ENCODE data around the gene DPYSL4. TPM values are rescaled to one million over a fixed set of nuclear protein-coding genes. Genes with fewer than 3 reads are reported as not detected.
"Not testable (repeated sequence)": the region's sequence is repeated elsewhere in the genome, so short reads cannot be mapped to it uniquely, and the experiment has no call there.

DPYSL4 gene
- total RNA-seq, 1 donor from 2014 or later = 17.7 TPM

DNA sequence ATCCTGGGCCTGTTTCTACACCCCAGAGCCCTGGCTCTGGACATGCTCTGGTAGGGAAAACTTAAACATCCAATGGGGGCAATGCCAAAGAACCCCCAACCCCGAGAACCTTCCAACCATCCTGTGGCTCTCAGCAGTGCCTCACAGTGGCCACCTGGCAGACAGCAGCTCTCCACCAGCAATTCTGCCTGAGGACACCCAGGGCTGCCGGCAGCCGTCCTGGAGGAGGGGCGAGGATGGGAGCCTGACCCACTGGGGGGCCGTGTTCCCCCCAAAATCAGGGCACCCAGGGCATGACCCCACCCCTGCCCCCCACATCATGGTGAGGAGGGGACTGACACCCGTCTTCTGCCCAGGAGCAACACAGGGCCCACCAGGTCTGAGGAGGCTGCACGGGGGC lies 32.7 kb downstream of the DPYSL4 start:
- peaks cover 5% of the 10 kb centered on the region for H3K27me3 Mint-ChIP-seq (ENCODE audit: insufficient read depth, low read depth)
- H3K27ac Mint-ChIP-seq = no peak overlapping the region
- Histone ChIP-seq H3K4me3 (no peak overlapping the region), H3K36me3 (no peaks in the 10 kb centered on the region), H3K9me3 (ENCODE audit: low read depth) (peaks cover 6% of the 10 kb centered on the region), H3K4me1 (no peaks in the 10 kb centered on the region), H3K27me3 (no peaks in the 10 kb centered on the region), H3K9ac (no peak overlapping the region), H3K4me2 (no peak overlapping the region), H3K79me2 (ENCODE audit: low read depth) (no peaks in the 10 kb centered on the region), H2AFZ (replicated peaks) (no peak overlapping the region), H3K27ac (no peak overlapping the region), H3F3A (ENCODE audit: low read depth) (no peaks in the 10 kb centered on the region), H4K20me1 (ENCODE audit: low read depth) (no peaks in the 10 kb centered on the region)
- H3K36me3 Mint-ChIP-seq = peaks cover 5% of the 10 kb centered on the region
- H3K4me3 Mint-ChIP-seq = no peak overlapping the region
- TF ChIP-seq EZH2phosphoT487 (IDR thresholded peaks at IDR 0.05) = no peak
- TF ChIP-seq, protein P1, sequence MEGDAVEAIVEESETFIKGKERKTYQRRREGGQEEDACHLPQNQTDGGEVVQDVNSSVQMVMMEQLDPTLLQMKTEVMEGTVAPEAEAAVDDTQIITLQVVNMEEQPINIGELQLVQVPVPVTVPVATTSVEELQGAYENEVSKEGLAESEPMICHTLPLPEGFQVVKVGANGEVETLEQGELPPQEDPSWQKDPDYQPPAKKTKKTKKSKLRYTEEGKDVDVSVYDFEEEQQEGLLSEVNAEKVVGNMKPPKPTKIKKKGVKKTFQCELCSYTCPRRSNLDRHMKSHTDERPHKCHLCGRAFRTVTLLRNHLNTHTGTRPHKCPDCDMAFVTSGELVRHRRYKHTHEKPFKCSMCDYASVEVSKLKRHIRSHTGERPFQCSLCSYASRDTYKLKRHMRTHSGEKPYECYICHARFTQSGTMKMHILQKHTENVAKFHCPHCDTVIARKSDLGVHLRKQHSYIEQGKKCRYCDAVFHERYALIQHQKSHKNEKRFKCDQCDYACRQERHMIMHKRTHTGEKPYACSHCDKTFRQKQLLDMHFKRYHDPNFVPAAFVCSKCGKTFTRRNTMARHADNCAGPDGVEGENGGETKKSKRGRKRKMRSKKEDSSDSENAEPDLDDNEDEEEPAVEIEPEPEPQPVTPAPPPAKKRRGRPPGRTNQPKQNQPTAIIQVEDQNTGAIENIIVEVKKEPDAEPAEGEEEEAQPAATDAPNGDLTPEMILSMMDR (IDR thresholded peaks at IDR 0.05) = peak; percentile 14
- TF ChIP-seq EZH2 (IDR thresholded peaks at IDR 0.05) = no peak
- no peak for DNase-seq (ENCODE audit: low spot score)
- H3K9me3 Mint-ChIP-seq = peaks cover 36% of the 10 kb centered on the region
- H3K4me1 Mint-ChIP-seq = peaks cover 2% of the 10 kb centered on the region

DNA sequence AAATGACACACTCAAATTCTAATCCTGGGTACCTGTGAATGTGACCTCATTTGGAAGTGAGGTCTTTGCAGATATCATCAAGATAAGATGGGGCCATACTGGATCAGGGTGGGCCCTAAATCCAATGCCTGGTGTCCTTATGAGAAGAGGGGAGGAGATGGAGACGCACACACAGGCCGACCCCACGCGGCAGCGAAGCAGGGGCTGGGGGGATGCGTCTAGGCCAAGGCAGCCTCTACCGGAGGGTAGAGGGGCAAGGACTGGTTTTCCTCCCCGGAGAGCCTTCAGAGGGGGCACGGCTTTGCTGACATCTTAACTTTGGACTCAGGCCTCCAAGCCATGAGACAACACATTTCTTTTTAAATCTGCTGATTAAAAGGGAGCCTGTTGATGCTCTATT lies 33.3 kb downstream of the DPYSL4 start:
- Histone ChIP-seq H3K4me2 (no peak overlapping the region), H3K4me3 (no peak overlapping the region), H3K9ac (no peak overlapping the region), H3K9me3 (ENCODE audit: low read depth) (peaks cover 6% of the 10 kb centered on the region), H3K27me3 (no peaks in the 10 kb centered on the region), H3K4me1 (no peaks in the 10 kb centered on the region), H3K79me2 (ENCODE audit: low read depth) (no peaks in the 10 kb centered on the region), H3F3A (ENCODE audit: low read depth) (no peaks in the 10 kb centered on the region), H2AFZ (replicated peaks) (no peak overlapping the region), H4K20me1 (ENCODE audit: low read depth) (no peaks in the 10 kb centered on the region), H3K36me3 (no peaks in the 10 kb centered on the region), H3K27ac (no peak overlapping the region)
- peaks cover 5% of the 10 kb centered on the region for H3K27me3 Mint-ChIP-seq (ENCODE audit: insufficient read depth, low read depth)
- H3K36me3 Mint-ChIP-seq = peaks cover 5% of the 10 kb centered on the region
- TF ChIP-seq EZH2 (IDR thresholded peaks at IDR 0.05) = no peak
- TF ChIP-seq EZH2phosphoT487 (IDR thresholded peaks at IDR 0.05) = no peak
- TF ChIP-seq, protein P1 (IDR thresholded peaks at IDR 0.05) = no peak
- no peak for DNase-seq (ENCODE audit: low spot score)
- no peak overlapping the region for H3K27ac Mint-ChIP-seq
- H3K4me1 Mint-ChIP-seq = peaks cover 2% of the 10 kb centered on the region
- H3K4me3 Mint-ChIP-seq = no peak overlapping the region
- H3K9me3 Mint-ChIP-seq = peaks cover 31% of the 10 kb centered on the region

DNA sequence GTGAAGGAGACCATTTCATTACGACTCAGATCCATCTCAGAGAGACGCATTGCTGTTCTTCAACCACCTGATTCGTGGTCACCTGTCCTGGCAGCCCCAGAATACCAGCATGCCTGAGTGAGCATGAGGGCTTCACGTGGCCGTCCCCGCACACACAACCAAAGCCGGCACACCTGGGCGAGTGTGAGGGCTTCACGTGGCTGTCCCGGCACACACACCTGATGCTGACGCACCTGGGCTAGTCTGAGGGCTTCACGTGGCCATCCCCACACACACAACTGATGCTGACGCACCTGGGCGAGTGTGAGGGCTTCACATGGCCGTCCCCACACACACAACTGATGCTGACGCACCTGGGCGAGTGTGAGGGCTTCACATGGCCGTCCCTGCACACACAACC lies 34.2 kb downstream of the DPYSL4 start:
- not testable (repeated sequence) for H4K20me1 ChIP-seq (ENCODE audit: low read depth); H3K9me3 ChIP-seq (ENCODE audit: low read depth); H3K27ac Mint-ChIP-seq; H3K27me3 ChIP-seq; H3K9ac ChIP-seq; DNase-seq (ENCODE audit: low spot score); H2AFZ ChIP-seq (replicated peaks); H3K4me1 Mint-ChIP-seq; H3K27ac ChIP-seq; H3K36me3 ChIP-seq; H3K4me3 ChIP-seq; H3F3A ChIP-seq (ENCODE audit: low read depth); H3K27me3 Mint-ChIP-seq (ENCODE audit: insufficient read depth, low read depth); H3K4me3 Mint-ChIP-seq; H3K79me2 ChIP-seq (ENCODE audit: low read depth); H3K4me1 ChIP-seq; H3K4me2 ChIP-seq; H3K36me3 Mint-ChIP-seq
- peaks cover 22% of the 10 kb centered on the region for H3K9me3 Mint-ChIP-seq

DNA sequence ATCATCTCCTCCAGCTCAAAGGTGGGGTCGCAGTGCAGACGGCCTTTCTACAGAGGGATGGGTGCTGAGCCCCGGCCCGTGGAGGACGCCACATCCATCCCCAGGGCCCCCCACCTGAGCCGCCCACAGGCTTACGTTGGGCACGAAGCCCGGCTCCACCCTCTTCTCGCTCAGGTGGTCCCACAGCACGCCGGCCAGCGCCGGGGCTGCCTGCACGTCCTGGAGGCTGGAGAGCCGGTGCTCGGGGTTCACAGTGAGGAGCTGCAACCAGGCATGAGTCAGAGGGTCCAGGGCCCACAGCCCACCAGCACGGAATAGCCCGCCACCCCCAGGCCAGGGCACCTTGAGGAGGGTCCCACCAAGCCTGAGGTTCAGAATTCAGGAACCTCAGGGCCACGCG lies 36.0 kb downstream of the DPYSL4 start:
- Histone ChIP-seq H2AFZ (replicated peaks) (no peak overlapping the region), H3K4me1 (no peaks in the 10 kb centered on the region), H3K9ac (no peak overlapping the region), H4K20me1 (ENCODE audit: low read depth) (no peaks in the 10 kb centered on the region), H3K27ac (no peak overlapping the region), H3K27me3 (no peaks in the 10 kb centered on the region), H3K4me3 (no peak overlapping the region), H3F3A (ENCODE audit: low read depth) (no peaks in the 10 kb centered on the region), H3K9me3 (ENCODE audit: low read depth) (peaks cover 3% of the 10 kb centered on the region), H3K79me2 (ENCODE audit: low read depth) (no peaks in the 10 kb centered on the region), H3K36me3 (no peaks in the 10 kb centered on the region), H3K4me2 (peak overlapping the region; percentile 38)
- H3K9me3 Mint-ChIP-seq = peaks cover 9% of the 10 kb centered on the region
- H3K27ac Mint-ChIP-seq = no peak overlapping the region
- peaks cover 5% of the 10 kb centered on the region for H3K36me3 Mint-ChIP-seq
- no peak for DNase-seq (ENCODE audit: low spot score)
- H3K4me1 Mint-ChIP-seq = peaks cover 2% of the 10 kb centered on the region
- H3K4me3 Mint-ChIP-seq = no peak overlapping the region
- H3K27me3 Mint-ChIP-seq (ENCODE audit: insufficient read depth, low read depth) = no peaks in the 10 kb centered on the region
- TF ChIP-seq EZH2 (IDR thresholded peaks at IDR 0.05) (no peak), EZH2phosphoT487 (IDR thresholded peaks at IDR 0.05) (no peak)
- TF ChIP-seq, protein P1 (IDR thresholded peaks at IDR 0.05) = no peak
